Pancreas (tissue), 10 donors: Measurements from ENCODE around the gene DMAC2L. TPM values are rescaled to one million over a fixed set of nuclear protein-coding genes. Genes with fewer than 3 reads are reported as not detected.
"Not testable (repeated sequence)": the region's sequence is repeated elsewhere in the genome, so short reads cannot be mapped to it uniquely, and the experiment has no call there.

Experiments
- ATAC-seq, 4 donors: fragments of 200-7000 bp; cut with Tn5 transposase; one replicate each; pipeline versions ENCODE4 v1.8.0 to v1.9.1; 2020; ENCODE audit warnings: mild to moderate bottlenecking in 4 of 4, moderate library complexity in 4 of 4
- DNase-seq, 6 donors: peaks; one replicate each; pipeline ENCODE4 v3.0.0-alpha.2; 2020
- FAIRE-seq: peaks from 2 replicates; lab custom pipeline; 2012; peaks lifted over from hg19 to GRCh38; lab: Jason Lieb, UNC
- H3K27ac ChIP-seq, 4 donors: fragments of 200-600 bp; sonication (generic); 1 replicate in 3 of 4; 2 replicates in 1 of 4; pipeline versions ENCODE4 v1.5.0 to v1.8.0; 2020
- H3K27me3 ChIP-seq, 4 donors: fragments of 200-600 bp; one replicate each; pipeline ENCODE4 v1.8.0; 2021
- H3K36me3 ChIP-seq, 3 donors: fragments of 200-600 bp; sonication (generic) in 1 of 3; one replicate each; pipeline versions ENCODE4 v1.5.0 to v1.8.0; 2020 to 2021
- H3K4me1 ChIP-seq, 3 donors: fragments of 200-600 bp; one replicate each; pipeline ENCODE4 v1.8.0; 2021
- H3K4me3 ChIP-seq, 4 donors: fragments of 200-600 bp; sonication (generic) in 2 of 4; one replicate each; pipeline versions ENCODE4 v1.5.0 to v1.8.0; 2020 to 2021
- H3K9me3 ChIP-seq, 4 donors: fragments of 200-600 bp; one replicate each; pipeline ENCODE4 v1.8.0; 2021
- CTCF ChIP-seq, 4 donors: fragments of 200-600 bp; sonication (generic) in 3 of 4; IDR thresholded peaks; one replicate each; pipeline versions ENCODE4 v1.5.0 to v1.8.0; 2021; ENCODE audit warnings: antibody characterized with exemption in 4 of 4
- WGBS, 2 donors: extraction: QIAGEN DNeasy Blood & Tissue Kit; methylation state at CpG; one replicate each; pipeline ENCODE4 v1.1.7; 2013; 5-methylcytosine and 5-hydroxymethylcytosine counted together
- intact Hi-C, 3 donors: fragments of 100-400 bp; cut with DNase I; formaldehyde crosslinking; loops; one replicate each; pipeline versions ENCODE4 v1.11.1 to v1.14.2; 2022
- polyA plus RNA-seq, 2 donors: library from polyadenylated mRNA; stranded (reverse); fragments of 200-250 nt; gene quantifications; one replicate each; pipeline ENCODE4 v1.2.3, GENCODE V29; 2013
- total RNA-seq, 6 donors: library from RNA; stranded (reverse); fragmentation: NEBNext Ultra II Directional in 4 of 6; extraction: Animal tissue kit (Norgen Biotek cat#: 25700) in 4 of 6; gene quantifications; one replicate each; pipeline versions ENCODE4 v1.2.1 to v1.2.4, GENCODE V29; 2021 to 2023
- donor health status: healthy with polysubstance abuse.
- donor health status: DM: no; HTN: no; CAD: no; lungs with moderate emphysema.
- donor health status: DM: no; HTN: no; CAD: no.
- donor health status: control.
- donor health status: control.
- donor health status: Bipolar disorder and iron deficiency.
- donor health status: DM: yes; HTN: yes; CAD: no.
- donor health status: DM: no; HTN: no; CAD: no.
- donor health status: DM: no; HTN: no; CAD: no.
- donor health status: DM: yes; HTN: yes; CAD: no.

The DMAC2L gene
- total and polyA plus RNA-seq, 8 donors, result 8.3 to 17.7 (median 9.9) TPM

GRCh38 chr14:50362764-50363713, 50.9 kb downstream of the DMAC2L start:
- Histone ChIP-seq H3K27me3 (no peaks in the 10 kb centered on the region), H3K4me1 (peaks cover 6 to 32% (median 20%) of the 10 kb centered on the region in 3 donors), H3K27ac (peak overlapping the region in 2 of 4 donors; percentile 24 to 30), H3K4me3 (peak overlapping the region in 1 of 4 donors; percentile 14), H3K36me3 (no peaks in the 10 kb centered on the region), H3K9me3 (no peaks in the 10 kb centered on the region)
- ATAC-seq (no peak), DNase-seq (no peak), FAIRE-seq (no peak)
- WGBS, 2 donors, result 90% methylated on average over 14 of the region's 14 CpGs
- intact Hi-C loops, result no loop called here
- TF ChIP-seq CTCF (IDR thresholded peaks at IDR 0.05), result no peak

- H3K27ac ChIP-seq, result peak overlapping the region in 2 of 4 donors; percentile 24 to 30
- FAIRE-seq (no peak), DNase-seq (no peak), ATAC-seq (peak in 3 of 4 donors; percentile 14 to 47 (median 27))
- 74 to 78% methylated on average over 4 of the region's 4 CpGs for WGBS, 2 donors
- peaks cover 6 to 32% (median 20%) of the 10 kb centered on the region in 3 donors for H3K4me1 ChIP-seq
- H3K9me3 ChIP-seq, result no peaks in the 10 kb centered on the region
- intact Hi-C loops, result no loop called here
- TF ChIP-seq CTCF (IDR thresholded peaks at IDR 0.05), result no peak
- no peaks in the 10 kb centered on the region for H3K27me3 ChIP-seq
- peak overlapping the region in 1 of 4 donors; percentile 14 for H3K4me3 ChIP-seq
- no peaks in the 10 kb centered on the region for H3K36me3 ChIP-seq
Measured at GRCh38 chr14:50363714-50364111, 51.6 kb downstream of the DMAC2L start.

- no peaks in the 10 kb centered on the region for H3K9me3 ChIP-seq
- FAIRE-seq (peak; percentile 41), ATAC-seq (peak; percentile 76 to 88 (median 86)), DNase-seq (no peak)
- peak overlapping the region in 1 of 4 donors; percentile 30 for H3K27ac ChIP-seq
- WGBS, 2 donors, result 19 to 22% methylated on average over 1 of the region's 1 CpG
- H3K4me3 ChIP-seq, result no peak overlapping the region
- no peaks in the 10 kb centered on the region for H3K27me3 ChIP-seq
- intact Hi-C loops, result no loop called here
- peaks cover 6 to 27% (median 20%) of the 10 kb centered on the region in 3 donors for H3K4me1 ChIP-seq
- TF ChIP-seq CTCF (IDR thresholded peaks at IDR 0.05), result no peak
- H3K36me3 ChIP-seq, result no peaks in the 10 kb centered on the region
Measured at GRCh38 chr14:50364792-50365191, 52.7 kb downstream of the DMAC2L start.

- peak in 3 of 4 donors; percentile 9 to 39 (median 15) for ATAC-seq
- H3K27me3 ChIP-seq, FAIRE-seq, H3K36me3 ChIP-seq, intact Hi-C loops, H3K9me3 ChIP-seq, DNase-seq, H3K4me3 ChIP-seq: not testable (repeated sequence)
- Histone ChIP-seq H3K27ac (peak overlapping the region in 1 of 4 donors; percentile 30), H3K4me1 (peaks cover 6 to 26% (median 20%) of the 10 kb centered on the region in 3 donors)
- WGBS, 2 donors, result 62 to 69% methylated on average over 7 of the region's 7 CpGs
Measured at GRCh38 chr14:50365572-50365971, 53.4 kb downstream of the DMAC2L start.

- intact Hi-C loops, result no loop called here
- H3K4me3 ChIP-seq, result no peak overlapping the region
- H3K9me3 ChIP-seq, result no peaks in the 10 kb centered on the region
- DNase-seq, result peak in 3 of 6 donors; percentile 36 to 45 (median 40)
- H3K4me1 ChIP-seq, result peaks cover 6 to 26% (median 20%) of the 10 kb centered on the region in 3 donors
- peak in 3 of 4 donors; percentile 45 to 57 (median 54) for ATAC-seq
- peak overlapping the region in 1 of 4 donors; percentile 29 for H3K27ac ChIP-seq
- no peaks in the 10 kb centered on the region for H3K27me3 ChIP-seq
- WGBS, 2 donors, result 43 to 50% methylated on average over 3 of the region's 3 CpGs
- TF ChIP-seq CTCF (IDR thresholded peaks at IDR 0.05), result no peak
- no peaks in the 10 kb centered on the region for H3K36me3 ChIP-seq
- FAIRE-seq, result no peak
Measured at GRCh38 chr14:50366115-50366514, 54.0 kb downstream of the DMAC2L start.
